HS-27A (cell line): ENCODE data around the gene AMT.

Experiments used
- DNase-seq: peaks from one replicate; pipeline ENCODE4 v3.0.0-alpha.2; 2012; ENCODE audit warnings: low read depth, missing footprints

AMT gene, protein sequence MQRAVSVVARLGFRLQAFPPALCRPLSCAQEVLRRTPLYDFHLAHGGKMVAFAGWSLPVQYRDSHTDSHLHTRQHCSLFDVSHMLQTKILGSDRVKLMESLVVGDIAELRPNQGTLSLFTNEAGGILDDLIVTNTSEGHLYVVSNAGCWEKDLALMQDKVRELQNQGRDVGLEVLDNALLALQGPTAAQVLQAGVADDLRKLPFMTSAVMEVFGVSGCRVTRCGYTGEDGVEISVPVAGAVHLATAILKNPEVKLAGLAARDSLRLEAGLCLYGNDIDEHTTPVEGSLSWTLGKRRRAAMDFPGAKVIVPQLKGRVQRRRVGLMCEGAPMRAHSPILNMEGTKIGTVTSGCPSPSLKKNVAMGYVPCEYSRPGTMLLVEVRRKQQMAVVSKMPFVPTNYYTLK

GRCh38 chr3:49422379-49423248, at the start of gene AMT:
TSS of gene AMT (minus strand) at chr3:49422473. CDS start at chr3:49422450, 23 bp downstream.
- DNase-seq, result no peak

DNA sequence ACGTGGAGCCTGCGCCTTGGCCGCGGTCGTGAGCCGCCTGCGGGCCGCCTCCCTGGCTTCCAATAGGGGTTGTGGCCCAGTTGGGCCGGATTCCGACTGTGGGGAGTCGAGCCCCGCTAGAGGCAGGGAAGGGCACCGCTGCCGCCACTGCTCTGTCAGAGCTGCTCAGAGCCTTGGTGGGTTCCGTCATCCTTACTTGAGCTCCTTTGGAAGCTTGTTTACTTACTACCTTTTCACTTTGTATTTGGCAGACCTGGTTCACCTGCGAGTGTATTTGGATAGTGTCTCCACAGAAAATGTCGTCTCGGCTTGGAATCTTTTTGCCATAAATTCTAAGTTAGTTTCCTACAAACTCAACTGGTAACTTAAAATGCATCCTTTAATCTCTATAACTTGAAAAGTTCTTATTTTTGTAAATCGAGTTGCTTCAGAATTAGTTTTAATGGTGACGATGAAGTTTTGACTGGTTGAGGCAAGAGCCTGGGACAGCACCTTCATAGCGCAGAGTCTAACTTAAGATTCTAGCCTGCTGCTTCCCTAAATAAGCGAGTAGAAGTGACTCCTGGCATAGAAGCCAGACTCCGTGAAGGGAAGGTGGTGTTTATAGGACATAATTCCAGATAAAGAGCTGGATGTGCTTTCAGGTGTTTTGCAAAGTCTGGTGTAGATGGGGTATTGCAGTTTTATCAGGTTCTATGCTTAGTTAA, 48.6 kb upstream of the AMT start:
- no peak for DNase-seq

DNA sequence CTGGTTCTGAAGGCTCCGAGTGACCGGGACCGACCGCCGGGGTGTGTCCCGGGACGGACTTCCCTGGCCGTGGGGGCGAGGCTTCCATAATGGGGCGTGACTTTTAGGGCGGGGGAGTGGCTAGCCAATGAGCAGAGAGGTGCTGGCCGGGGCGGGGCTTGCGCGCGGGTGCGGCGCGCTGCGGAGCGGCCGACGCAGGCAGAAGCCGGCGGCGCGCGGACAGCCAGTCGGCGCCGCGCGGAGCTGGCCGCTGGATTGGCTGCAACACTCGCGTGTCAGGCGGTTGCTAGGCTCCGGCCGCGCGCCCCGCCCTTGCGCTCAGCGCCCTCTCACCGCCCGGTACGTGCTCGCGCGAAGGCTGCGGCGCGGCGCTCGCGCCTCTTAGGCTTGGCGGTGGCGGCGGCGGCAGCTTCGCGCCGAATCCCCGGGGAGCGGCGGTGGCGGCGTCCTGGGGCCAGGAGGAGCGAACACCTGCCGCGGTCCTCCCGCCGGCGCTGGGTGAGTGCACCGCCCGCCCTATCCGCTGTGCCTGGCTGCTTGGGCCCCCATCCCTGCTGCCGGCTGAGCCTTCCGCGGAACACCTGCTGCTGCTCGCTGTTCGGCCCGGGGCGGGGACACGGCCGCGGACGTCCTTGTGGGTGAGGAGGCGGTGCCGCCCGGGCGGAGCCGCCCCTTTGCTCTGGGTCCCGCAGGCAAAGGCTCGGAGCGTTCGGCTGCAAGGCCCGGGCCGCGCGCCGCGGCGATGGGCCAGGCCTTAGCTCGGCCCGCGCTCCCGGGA, 47.9 kb upstream of the AMT start, which contains the start of gene DAG1:
Gene DAG1 (plus strand): TSS at position 332 of the 778 bp plus-strand sequence. CDS start 40,268 bp downstream, outside the sequence.
- peak; percentile 84 for DNase-seq

DNA sequence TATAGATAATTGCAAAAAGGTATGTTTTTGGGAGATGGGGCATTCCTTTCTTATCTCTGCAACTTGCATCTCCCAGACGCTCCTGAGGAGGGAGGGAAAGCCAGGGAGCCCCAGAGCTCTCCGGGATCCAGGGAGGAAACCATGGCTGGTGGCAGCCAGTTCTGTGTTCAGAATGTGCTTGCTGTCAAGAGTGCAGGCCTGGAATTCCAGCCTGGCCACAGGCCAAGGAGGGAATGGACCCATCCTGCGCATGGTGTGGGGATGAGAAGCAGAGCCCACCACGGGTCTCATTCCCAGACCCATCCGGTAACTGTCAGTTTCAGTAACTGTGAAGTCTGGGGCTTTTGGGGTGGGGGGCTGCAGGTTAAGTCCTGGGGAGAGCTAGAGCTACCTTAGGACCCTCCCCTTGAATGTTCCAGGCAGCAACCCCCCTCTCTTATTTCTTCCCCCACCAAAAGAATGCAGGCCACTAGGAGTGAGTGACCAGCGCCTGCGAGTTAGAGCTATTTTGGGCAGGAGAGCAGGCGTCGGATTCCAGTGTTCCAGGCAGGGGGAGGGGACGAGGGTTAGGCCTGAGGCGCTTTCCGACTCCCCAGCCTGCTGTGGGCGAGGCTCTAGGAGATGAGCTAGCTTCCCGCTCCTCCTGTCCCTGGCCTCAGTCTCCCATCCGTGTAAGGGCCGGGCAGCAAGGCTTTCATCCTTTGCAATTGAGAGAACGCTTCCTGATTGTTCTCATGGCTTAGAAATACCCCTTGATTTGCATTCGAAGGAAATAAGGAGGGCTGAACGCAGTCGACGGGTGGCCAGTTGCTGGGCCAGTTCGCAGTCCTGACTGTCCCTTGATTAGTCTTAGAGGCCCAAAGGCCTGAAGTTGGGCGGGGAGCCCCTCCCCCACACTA, 47.0 kb upstream of the AMT start:
- peak; percentile 72 for DNase-seq

DNA sequence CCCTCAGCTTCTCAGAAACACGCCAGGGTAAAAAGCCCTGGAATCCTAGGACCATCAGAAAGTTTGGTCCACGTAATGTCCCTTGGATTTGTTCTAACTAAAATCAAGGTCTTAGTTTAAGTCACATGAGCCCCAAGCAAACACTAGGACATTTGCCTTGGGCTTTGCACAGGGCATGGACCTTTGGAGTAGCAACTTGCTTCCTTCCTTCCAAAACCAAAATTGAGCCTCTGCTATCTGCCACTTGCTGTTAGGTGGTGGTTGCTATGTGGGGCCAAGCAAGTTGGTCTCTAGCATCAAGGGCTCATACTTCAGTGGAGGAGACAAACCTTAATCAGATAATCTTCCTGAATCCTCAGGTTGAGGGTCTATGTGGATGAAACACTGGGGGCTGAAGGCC, 43.8 kb upstream of the AMT start:
- DNase-seq, result no peak

DNA sequence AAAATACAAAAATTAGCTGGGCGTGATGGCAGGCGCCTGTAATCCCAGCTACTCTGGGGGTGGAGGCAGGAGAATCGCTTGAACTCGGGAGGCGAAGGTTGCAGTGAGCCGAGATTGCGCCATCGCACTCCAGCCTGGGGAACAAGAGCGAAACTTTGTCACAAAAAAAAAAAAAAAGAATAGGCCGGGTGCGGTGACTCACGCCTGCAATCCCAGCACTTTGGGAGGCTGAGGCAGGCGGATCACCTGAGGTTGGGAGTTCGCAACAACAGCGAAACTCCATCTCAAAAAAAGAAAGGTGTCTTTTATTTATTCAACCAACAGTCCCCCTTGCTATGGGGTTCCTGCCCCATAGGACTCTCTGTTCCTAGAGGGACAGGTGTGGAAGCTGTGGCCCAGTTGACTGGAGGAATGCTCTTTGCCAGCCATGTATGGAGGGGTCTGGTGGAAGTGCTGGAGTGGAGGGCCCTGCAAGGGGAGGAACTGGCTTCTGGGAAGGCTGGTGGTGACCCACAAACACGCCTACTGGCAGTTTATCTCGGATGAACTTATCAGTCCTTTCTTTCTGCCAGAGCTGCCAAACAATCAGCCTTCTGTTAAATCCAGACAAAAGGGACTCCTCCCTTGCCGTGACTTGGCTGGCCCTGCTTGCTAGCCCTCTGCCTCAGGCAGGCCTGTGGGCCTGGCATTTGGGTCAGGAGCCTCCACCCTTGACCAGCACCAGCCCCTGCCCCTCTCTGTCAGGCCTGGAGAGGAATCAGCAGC, 43.2 kb upstream of the AMT start:
- no peak for DNase-seq

GRCh38 chr3:49462222-49462621, 39.9 kb upstream of the AMT start:
- DNase-seq, result no peak

- no peak for DNase-seq
Measured at GRCh38 chr3:49461443-49462171, 39.3 kb upstream of the AMT start.

DNA sequence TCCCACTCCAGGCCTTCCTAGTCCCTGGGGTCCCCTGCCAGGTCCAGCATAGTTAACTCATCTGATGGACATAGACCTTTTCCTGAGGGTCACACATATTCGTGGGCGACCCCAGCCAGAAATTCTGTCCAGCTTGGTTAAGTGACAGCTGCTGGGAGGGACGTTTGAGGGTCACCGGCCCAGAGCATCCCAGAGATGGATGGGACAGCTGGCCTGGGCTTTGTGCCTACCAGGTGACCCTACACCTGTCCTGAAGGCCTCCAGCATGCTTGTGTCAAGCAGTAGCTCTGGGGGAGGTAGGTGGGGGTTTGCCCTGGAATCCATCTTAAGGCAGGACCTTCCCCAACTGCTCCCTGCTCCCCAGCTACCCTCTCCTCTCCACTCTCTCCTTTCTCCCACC, 38.7 kb upstream of the AMT start:
- no peak for DNase-seq

DNA sequence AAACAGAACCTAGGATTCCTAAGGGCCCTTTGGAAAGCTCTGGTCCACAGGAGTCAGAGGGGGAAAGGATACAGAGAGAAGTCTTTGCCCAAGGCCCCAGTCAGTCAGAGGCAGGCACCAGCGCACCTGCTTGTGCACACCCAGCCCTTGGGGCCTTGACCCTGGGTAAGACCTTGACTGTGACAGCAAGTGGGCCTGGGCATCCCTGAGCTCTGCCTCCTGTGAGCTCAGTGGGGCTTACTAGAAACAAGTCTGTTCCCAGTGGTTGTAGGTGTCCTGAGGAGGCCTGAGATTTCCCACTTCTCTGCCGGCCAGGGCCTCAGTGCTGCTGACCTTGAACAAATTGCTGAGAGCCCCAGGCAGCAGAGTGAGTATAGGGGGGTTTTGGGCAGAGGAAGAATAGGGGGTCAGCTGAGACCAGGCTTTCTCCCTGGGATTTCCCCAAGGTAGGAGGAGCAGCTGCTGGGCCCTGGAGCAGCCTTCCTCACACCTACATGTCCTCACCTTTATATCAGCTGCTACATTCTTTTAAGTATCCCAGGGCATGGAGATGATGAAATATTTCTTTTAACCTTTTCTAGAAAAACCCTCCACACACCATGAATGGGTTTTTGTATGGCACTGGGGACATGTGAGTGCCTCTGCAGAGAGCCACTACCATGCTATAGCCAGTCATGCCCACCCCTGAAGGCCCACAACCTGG, 38.1 kb upstream of the AMT start:
- no peak for DNase-seq

- peak; percentile 49 for DNase-seq
Measured at GRCh38 chr3:49456466-49456865, 34.2 kb upstream of the AMT start.

- DNase-seq, result no peak
Measured at GRCh38 chr3:49454898-49455681, 32.8 kb upstream of the AMT start.

GRCh38 chr3:49454458-49454857, 32.2 kb upstream of the AMT start:
- DNase-seq, result no peak

GRCh38 chr3:49453621-49454020, 31.3 kb upstream of the AMT start:
- no peak for DNase-seq

DNA sequence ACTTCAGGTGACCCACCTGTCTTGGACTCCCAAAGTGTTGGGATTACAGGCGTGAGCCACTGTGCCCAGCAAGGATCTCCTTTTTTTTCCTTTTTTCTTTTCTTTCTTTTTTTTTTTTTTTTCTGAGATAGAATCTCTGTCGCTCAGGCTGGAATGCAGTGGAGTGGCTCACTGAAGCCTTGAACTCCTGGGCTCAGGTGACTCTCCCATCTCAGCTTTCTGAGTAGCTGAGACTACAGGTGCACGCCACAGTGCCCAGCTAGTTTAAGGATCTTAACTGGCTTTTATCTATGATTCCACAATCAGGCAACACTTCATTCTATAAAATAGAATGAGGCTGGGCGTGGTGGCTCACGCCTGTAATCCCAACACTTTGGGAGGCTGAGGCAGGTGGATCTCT, 23.1 kb upstream of the AMT start:
- no peak for DNase-seq

- no peak for DNase-seq
Measured at GRCh38 chr3:49434731-49435130, 12.5 kb upstream of the AMT start.

GRCh38 chr3:49428752-49429080, 6.4 kb upstream of the AMT start:
- no peak for DNase-seq

DNA sequence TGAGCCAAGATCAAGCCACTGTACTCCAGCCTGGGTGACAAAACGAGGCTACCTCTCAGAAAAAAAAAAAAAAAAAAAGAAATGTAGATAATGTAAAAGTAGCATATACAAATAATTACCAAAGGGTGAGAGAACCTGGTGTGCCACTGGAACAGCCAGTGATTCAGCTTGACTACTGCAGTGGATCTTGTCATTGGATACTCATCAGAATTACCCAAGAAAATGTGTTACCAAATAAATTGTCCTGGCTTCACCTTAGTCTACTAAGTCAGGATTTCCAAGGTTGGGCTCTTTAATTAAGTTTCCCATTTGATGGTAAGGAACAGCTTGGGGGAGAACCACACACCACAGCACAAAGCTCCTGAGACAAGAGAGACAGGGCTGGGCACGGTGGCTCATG, 5.3 kb upstream of the AMT start:
- DNase-seq, result no peak
